ENCODE data around the gene WDR38.
A peak's percentile ranks its signal among the peaks of the same experiment; 100 is the strongest.

Gene WDR38

GRCh38 chr9:124855944-124856765, 2.9 kb downstream of the WDR38 start:
- ChIA-PET CTCF (interaction anchor here (0.9 to 26.0 kb wide), 7 partner anchors 12 to 92 kb away, joined by 3 to 814 read pairs (median 62); partner anchors contain the start of genes ARPC5L, NR6A1, OLFML2A and RPL35), POLR2A (interaction anchor here (0.6 to 2.4 kb wide), 5 partner anchors 11 to 86 kb away, joined by 3 to 10 read pairs (median 5); partner anchors contain the start of gene NR6A1)
- peak; percentile 54 for TF ChIP-seq CTCF (IDR thresholded peaks at IDR 0.05; ENCODE audit: control extremely low read depth, extremely low read depth, low read depth, missing control alignments)
- no peak for DNase-seq (ENCODE audit: extremely low spot score)

GRCh38 chr9:124857533-124858162, 4.4 kb downstream of the WDR38 start:
- ChIA-PET CTCF (interaction anchor here (1.7 to 26.0 kb wide), 2 partner anchors 36 to 83 kb away, joined by 4 to 814 read pairs; partner anchors contain the start of genes NR6A1 and OLFML2A), POLR2A (interaction anchor here (0.7 to 1.4 kb wide), 2 partner anchors 15 kb away, joined by 3 to 5 read pairs; no protein-coding TSS in a partner anchor)
- TF ChIP-seq CTCF (IDR thresholded peaks at IDR 0.05; ENCODE audit: control extremely low read depth, extremely low read depth, low read depth, missing control alignments), result no peak
- no peak for DNase-seq (ENCODE audit: extremely low spot score)

GRCh38 chr9:124858330-124859046, 5.2 kb downstream of the WDR38 start:
- TF ChIP-seq CTCF (IDR thresholded peaks at IDR 0.05; ENCODE audit: control extremely low read depth, extremely low read depth, low read depth, missing control alignments), result no peak
- ChIA-PET POLR2A (interaction anchor here (0.7 kb wide), 1 partner anchor 14 kb away, joined by 3 read pairs; no protein-coding TSS in a partner anchor), CTCF (interaction anchor here (0.9 to 26.0 kb wide), 4 partner anchors 26 to 97 kb away, joined by 3 to 814 read pairs (median 3); partner anchors contain the start of genes NR6A1 and OLFML2A)
- DNase-seq (ENCODE audit: extremely low spot score), result no peak

- POLR2A ChIA-PET, result interaction anchor here (1.9 kb wide), 1 partner anchor 18 kb away, joined by 4 read pairs; no protein-coding TSS in a partner anchor
Observed at GRCh38 chr9:124859803-124860581, 6.7 kb downstream of the WDR38 start.

More at GRCh38 chr9:124859803-124860581, 6.7 kb downstream of the WDR38 start:
- TF ChIP-seq CTCF (IDR thresholded peaks at IDR 0.05; ENCODE audit: control extremely low read depth, extremely low read depth, low read depth, missing control alignments), result no peak
- CTCF ChIA-PET, result interaction anchor here (1.7 to 26.0 kb wide), 3 partner anchors 8 to 86 kb away, joined by 4 to 814 read pairs (median 173); partner anchors contain the start of genes NR6A1, OLFML2A and WDR38
- no peak for DNase-seq (ENCODE audit: extremely low spot score)
